ENCODE measurements around the gene EDC4. TPM values are rescaled to one million over a fixed set of nuclear protein-coding genes. Genes with fewer than 3 reads are reported as not detected.
A peak's percentile ranks its signal among the peaks of the same experiment; 100 is the strongest.

Gene EDC4
- total RNA-seq, 1 experiment from 2014 or later, result 48.8 TPM

GRCh38 chr16:67874372-67874771, 1.5 kb downstream of the EDC4 start:
- BruUV-seq (replicated peaks), result no TSS peak
- intact Hi-C loops (cut with micrococcal nuclease; ENCODE audit: unreplicated experiment), result no loop called here
- no peak overlapping the region for H2AFZ ChIP-seq
- no peak overlapping the region for H3K27ac ChIP-seq
- H3K4me3 ChIP-seq, result peak overlapping the region; percentile 83
- TF ChIP-seq CTCF (conservative IDR thresholded peaks at IDR 0.05), result no peak
- no peak for TF ChIP-seq EZH2 (IDR thresholded peaks at IDR 0.05; ENCODE audit: low read depth)
- H3K27me3 ChIP-seq (ENCODE audit: insufficient read depth, low read depth), result no peaks in the 10 kb centered on the region
- ChIA-PET POLR2A (ENCODE audit: unreplicated experiment) (no interaction called here), CTCF (interaction anchor here (0.7 kb wide), 1 partner anchor 68 kb away, joined by 3 read pairs; the partner anchor contains the start of genes RANBP10 and TSNAXIP1)
- H3K36me3 ChIP-seq (ENCODE audit: low read depth), result peaks cover 14% of the 10 kb centered on the region
- peaks cover 30% of the 10 kb centered on the region for H3K79me2 ChIP-seq (ENCODE audit: low read depth)
- DNase-seq, result no peak
- H4K20me1 ChIP-seq (ENCODE audit: insufficient read depth), result peaks cover 9% of the 10 kb centered on the region
- no peaks in the 10 kb centered on the region for H3K9me3 ChIP-seq (ENCODE audit: insufficient read depth, low read depth)
- peaks cover 11% of the 10 kb centered on the region; the same call in 1 of the 2 replicates for H3K4me1 ChIP-seq (replicated peaks; ENCODE audit: insufficient read depth)
- H3K9me2 ChIP-seq (ENCODE audit: insufficient read depth), result no peaks in the 10 kb centered on the region
- H3K4me2 ChIP-seq, result peak overlapping the region; percentile 85
- H3F3A ChIP-seq (ENCODE audit: insufficient read depth, low read depth), result peaks cover 17% of the 10 kb centered on the region

- intact Hi-C loops (cut with micrococcal nuclease; ENCODE audit: unreplicated experiment), result no loop called here
- no peak for DNase-seq
- H3K27ac ChIP-seq, result no peak overlapping the region
- H3K4me2 ChIP-seq, result no peak overlapping the region
- peaks cover 13% of the 10 kb centered on the region for H3K36me3 ChIP-seq (ENCODE audit: low read depth)
- no peaks in the 10 kb centered on the region for H3K9me2 ChIP-seq (ENCODE audit: insufficient read depth)
- peaks cover 11% of the 10 kb centered on the region; the same call in 1 of the 2 replicates for H3K4me1 ChIP-seq (replicated peaks; ENCODE audit: insufficient read depth)
- H2AFZ ChIP-seq, result no peak overlapping the region
- BruUV-seq (replicated peaks), result no TSS peak
- POLR2A ChIA-PET (ENCODE audit: unreplicated experiment), result no interaction called here
- no peaks in the 10 kb centered on the region for H3K9me3 ChIP-seq (ENCODE audit: insufficient read depth, low read depth)
- peaks cover 9% of the 10 kb centered on the region for H4K20me1 ChIP-seq (ENCODE audit: insufficient read depth)
- H3K27me3 ChIP-seq (ENCODE audit: insufficient read depth, low read depth), result no peaks in the 10 kb centered on the region
- peaks cover 30% of the 10 kb centered on the region for H3K79me2 ChIP-seq (ENCODE audit: low read depth)
- TF ChIP-seq CTCF (conservative IDR thresholded peaks at IDR 0.05) (no peak), EZH2 (IDR thresholded peaks at IDR 0.05; ENCODE audit: low read depth) (no peak)
- no peak overlapping the region for H3K4me3 ChIP-seq
- H3F3A ChIP-seq (ENCODE audit: insufficient read depth, low read depth), result peaks cover 7% of the 10 kb centered on the region
- CTCF ChIA-PET, result no interaction called here
These were observed 4.2 kb downstream of the EDC4 start for GRCh38 chr16:67877064-67877463.

GRCh38 chr16:67878232-67878631, 5.4 kb downstream of the EDC4 start:
- peaks cover 9% of the 10 kb centered on the region for H4K20me1 ChIP-seq (ENCODE audit: insufficient read depth)
- intact Hi-C loops (cut with micrococcal nuclease; ENCODE audit: unreplicated experiment), result no loop called here
- peaks cover 13% of the 10 kb centered on the region for H3K36me3 ChIP-seq (ENCODE audit: low read depth)
- ChIA-PET CTCF (no interaction called here), POLR2A (ENCODE audit: unreplicated experiment) (interaction anchor here (0.6 kb wide), 1 partner anchor 15 kb away, joined by 20 read pairs; the partner anchor contains the start of gene PSKH1)
- no peaks in the 10 kb centered on the region; the same call in 1 of the 2 replicates for H3F3A ChIP-seq (ENCODE audit: insufficient read depth, low read depth)
- TF ChIP-seq CTCF (conservative IDR thresholded peaks at IDR 0.05) (no peak), EZH2 (IDR thresholded peaks at IDR 0.05; ENCODE audit: low read depth) (no peak)
- H3K9me3 ChIP-seq (ENCODE audit: insufficient read depth, low read depth), result no peaks in the 10 kb centered on the region
- no peak overlapping the region for H3K27ac ChIP-seq
- H3K9me2 ChIP-seq (ENCODE audit: insufficient read depth), result no peaks in the 10 kb centered on the region
- no peak overlapping the region for H3K4me3 ChIP-seq
- no TSS peak for BruUV-seq (replicated peaks)
- H3K27me3 ChIP-seq (ENCODE audit: insufficient read depth, low read depth), result no peaks in the 10 kb centered on the region
- H3K4me2 ChIP-seq, result no peak overlapping the region
- H2AFZ ChIP-seq, result no peak overlapping the region
- peaks cover 11% of the 10 kb centered on the region; the same call in 1 of the 2 replicates for H3K4me1 ChIP-seq (replicated peaks; ENCODE audit: insufficient read depth)
- peaks cover 28% of the 10 kb centered on the region for H3K79me2 ChIP-seq (ENCODE audit: low read depth)
- DNase-seq, result no peak
